ENCODE data around the gene PROCR.

The PROCR gene

DNA sequence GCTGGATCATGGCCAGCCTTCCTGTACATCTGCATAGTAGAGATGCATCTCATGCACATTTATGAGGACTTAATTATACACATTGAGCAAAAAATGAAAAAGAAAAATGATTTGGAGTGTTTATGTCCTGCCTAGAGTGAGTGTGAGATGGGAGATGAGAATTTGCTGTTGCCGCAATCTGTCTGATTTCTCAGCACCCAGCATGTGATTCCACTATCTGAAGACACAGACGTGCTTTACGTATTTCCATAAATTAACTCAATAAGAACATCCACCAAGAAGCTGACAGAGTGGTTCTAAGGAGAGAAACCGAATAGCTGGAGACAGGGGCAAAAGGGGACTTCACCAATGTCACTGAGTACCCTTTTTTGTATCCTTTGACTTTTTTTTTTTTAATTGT, 39.9 kb upstream of the PROCR start:
- no peak for TF ChIP-seq POLR2AphosphoS5 (IDR thresholded peaks at IDR 0.05; ENCODE audit: low read depth)
- TF ChIP-seq CTCF (IDR thresholded peaks at IDR 0.05; ENCODE audit: insufficient read depth, low read length) = no peak
- no peak for TF ChIP-seq REST (IDR thresholded peaks at IDR 0.05; ENCODE audit: insufficient replicate concordance, low read depth)
- no peak for TF ChIP-seq GABPA (IDR thresholded peaks at IDR 0.05; ENCODE audit: low read depth)
- no peak for TF ChIP-seq SPI1 (IDR thresholded peaks at IDR 0.05; ENCODE audit: borderline replicate concordance, low read depth)
- no peak overlapping the region for H3K27ac ChIP-seq (replicated peaks)
- no peaks in the 10 kb centered on the region for H3K27me3 ChIP-seq (ENCODE audit: insufficient read depth, poor library complexity, severe bottlenecking)
- no peak for DNase-seq (ENCODE audit: low read depth in 1 of 2, low spot score in 1 of 2)
- no peak overlapping the region for H3K4me3 ChIP-seq (replicated peaks; ENCODE audit: insufficient read depth, low read length)

DNA sequence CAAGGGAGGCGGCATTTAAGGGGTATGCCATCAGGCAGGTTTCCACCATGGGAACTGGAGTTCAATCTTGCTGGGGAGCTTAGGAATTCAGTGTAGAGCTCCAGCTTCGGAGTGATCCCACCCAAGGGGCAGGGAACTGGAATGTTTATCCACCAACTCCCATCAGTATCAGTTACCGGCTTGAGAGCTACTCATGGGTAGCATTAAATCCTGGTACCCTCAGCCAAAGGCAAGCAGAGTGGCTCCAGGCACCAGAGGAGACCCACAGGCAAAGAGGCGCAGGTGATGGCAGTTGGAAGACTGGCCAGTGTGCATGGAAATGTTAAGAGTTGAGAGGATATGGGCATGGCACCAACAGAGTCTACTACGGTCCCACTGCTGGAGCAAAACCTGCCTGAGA, 38.8 kb upstream of the PROCR start:
- no peak overlapping the region for H3K27ac ChIP-seq (replicated peaks)
- DNase-seq (ENCODE audit: low read depth in 1 of 2, low spot score in 1 of 2) = no peak
- H3K27me3 ChIP-seq (ENCODE audit: insufficient read depth, poor library complexity, severe bottlenecking) = no peaks in the 10 kb centered on the region
- no peak for TF ChIP-seq GABPA (IDR thresholded peaks at IDR 0.05; ENCODE audit: low read depth)
- no peak overlapping the region for H3K4me3 ChIP-seq (replicated peaks; ENCODE audit: insufficient read depth, low read length)

DNA sequence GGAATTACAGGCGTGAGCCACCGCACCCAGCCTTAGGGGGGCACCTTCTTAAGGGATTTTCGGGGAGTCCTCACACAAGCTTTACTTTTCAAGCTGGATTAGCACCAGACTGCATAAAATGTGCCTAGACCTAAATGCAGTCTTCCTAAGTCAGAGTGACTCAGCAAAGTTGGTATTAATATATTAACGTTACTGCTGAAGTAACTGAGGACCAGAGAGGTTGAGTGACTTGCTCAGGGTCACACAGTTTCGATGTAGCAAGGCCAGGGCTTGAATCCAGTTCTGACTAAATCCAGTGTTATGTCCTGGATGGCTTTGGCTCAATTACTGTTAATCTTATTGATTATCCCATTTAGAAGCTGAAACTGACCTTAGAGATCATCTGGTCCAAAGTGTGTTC, 38.1 kb upstream of the PROCR start:
- H3K27me3 ChIP-seq (ENCODE audit: insufficient read depth, poor library complexity, severe bottlenecking) = no peaks in the 10 kb centered on the region
- no peak overlapping the region for H3K27ac ChIP-seq (replicated peaks)
- DNase-seq (ENCODE audit: low read depth in 1 of 2, low spot score in 1 of 2) = no peak
- no peak for TF ChIP-seq SPI1 (IDR thresholded peaks at IDR 0.05; ENCODE audit: borderline replicate concordance, low read depth)
- TF ChIP-seq CTCF (IDR thresholded peaks at IDR 0.05; ENCODE audit: insufficient read depth, low read length) = no peak
- no peak for TF ChIP-seq GABPA (IDR thresholded peaks at IDR 0.05; ENCODE audit: low read depth)
- TF ChIP-seq POLR2AphosphoS5 (IDR thresholded peaks at IDR 0.05; ENCODE audit: low read depth) = no peak
- TF ChIP-seq REST (IDR thresholded peaks at IDR 0.05; ENCODE audit: insufficient replicate concordance, low read depth) = no peak
- H3K4me3 ChIP-seq (replicated peaks; ENCODE audit: insufficient read depth, low read length) = no peak overlapping the region

- H3K27ac ChIP-seq (replicated peaks) = no peak overlapping the region
- DNase-seq (ENCODE audit: low read depth in 1 of 2, low spot score in 1 of 2) = no peak
- no peaks in the 10 kb centered on the region for H3K27me3 ChIP-seq (ENCODE audit: insufficient read depth, poor library complexity, severe bottlenecking)
- no peak overlapping the region for H3K4me3 ChIP-seq (replicated peaks; ENCODE audit: insufficient read depth, low read length)
- no peak for TF ChIP-seq GABPA (IDR thresholded peaks at IDR 0.05; ENCODE audit: low read depth)
- no peak for TF ChIP-seq REST (IDR thresholded peaks at IDR 0.05; ENCODE audit: insufficient replicate concordance, low read depth)
- no peak for TF ChIP-seq SPI1 (IDR thresholded peaks at IDR 0.05; ENCODE audit: borderline replicate concordance, low read depth)
- TF ChIP-seq POLR2AphosphoS5 (IDR thresholded peaks at IDR 0.05; ENCODE audit: low read depth) = no peak
- TF ChIP-seq CTCF (IDR thresholded peaks at IDR 0.05; ENCODE audit: insufficient read depth, low read length) = no peak
These were observed 37.4 kb upstream of the PROCR start for GRCh38 chr20:35134472-35134871.

All from HL-60 (cell line).